HUDEP-2 (cell line): Measurements from ENCODE around the gene GDPGP1.
"Not testable (repeated sequence)": the region's sequence is repeated elsewhere in the genome, so short reads cannot be mapped to it uniquely, and the experiment has no call there.

Source experiments
- DNase-seq, 76 experiments: peaks; one replicate each; lab custom pipeline; 2025; ENCODE audit not compliant: unreplicated experiment in 76 of 76; lab: John Stamatoyannopoulos, UW

Gene GDPGP1

DNA sequence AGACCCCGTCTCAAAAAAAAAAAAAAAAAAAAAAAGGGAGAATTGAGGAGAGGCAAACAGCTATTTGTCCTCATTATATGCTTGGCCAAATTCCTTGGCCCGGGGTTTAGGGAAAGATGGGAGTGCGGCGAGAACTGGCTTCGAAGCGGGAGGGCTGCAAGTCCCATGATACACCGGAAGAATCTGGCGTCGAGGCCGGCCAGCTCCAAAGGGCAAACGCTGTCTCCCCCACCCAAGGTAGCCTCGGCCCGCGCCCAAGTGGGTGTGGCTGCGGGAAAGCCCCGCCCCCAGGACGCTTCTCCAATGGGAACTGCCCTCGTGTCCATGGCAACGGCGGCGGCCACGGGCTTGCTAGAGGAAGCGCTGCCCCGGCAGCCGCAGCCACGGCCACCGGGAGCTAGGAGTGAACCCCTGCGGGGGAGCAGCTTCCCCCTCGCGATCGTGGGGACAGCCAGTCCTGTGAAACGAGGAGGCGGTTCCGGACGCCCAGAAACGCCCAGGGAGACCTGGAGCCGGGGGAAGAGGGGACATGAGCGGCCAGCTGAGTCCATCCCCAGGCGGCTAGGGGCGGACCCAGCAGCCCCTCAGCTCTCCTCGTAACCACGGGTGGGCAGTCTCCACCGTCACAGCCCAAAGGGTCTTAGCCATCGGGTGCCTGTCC, 15.3 kb downstream of the GDPGP1 start, which contains the start of gene TTLL13:
TSS of gene TTLL13 (plus strand) at position 354 of the 661 bp plus-strand sequence. CDS start 1,075 bp downstream, outside the sequence.
- DNase-seq: peak in 75 of 76 experiments; percentile 33 to 96 (median 87)

GRCh38 chr15:90257776-90258175, 23.8 kb downstream of the GDPGP1 start:
- no peak for DNase-seq

DNA sequence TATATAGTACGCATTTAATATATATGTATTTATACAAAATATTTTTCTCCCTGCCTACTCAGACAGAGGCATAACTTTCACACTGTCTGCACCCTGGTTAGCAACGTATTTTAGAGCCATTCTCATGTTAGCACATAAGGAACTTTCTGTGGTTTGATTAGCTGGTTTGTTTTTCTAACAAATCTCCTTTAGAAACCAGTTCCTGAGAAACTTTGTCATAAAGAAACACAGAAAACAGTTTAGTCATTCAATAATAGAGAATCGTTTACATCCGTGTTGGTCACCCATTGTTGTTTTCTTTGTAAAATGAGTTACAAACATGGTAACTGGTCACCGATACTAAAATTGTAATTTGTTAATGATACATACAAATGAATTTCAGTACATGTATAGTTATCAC, 25.5 kb downstream of the GDPGP1 start:
- DNase-seq: no peak

- not testable (repeated sequence) for DNase-seq
These were observed 26.7 kb downstream of the GDPGP1 start for GRCh38 chr15:90260731-90261130.

- DNase-seq: no peak
These were observed 27.8 kb downstream of the GDPGP1 start for GRCh38 chr15:90261811-90262210.

- DNase-seq: no peak
These were observed 28.4 kb downstream of the GDPGP1 start for GRCh38 chr15:90262426-90262825.

DNA sequence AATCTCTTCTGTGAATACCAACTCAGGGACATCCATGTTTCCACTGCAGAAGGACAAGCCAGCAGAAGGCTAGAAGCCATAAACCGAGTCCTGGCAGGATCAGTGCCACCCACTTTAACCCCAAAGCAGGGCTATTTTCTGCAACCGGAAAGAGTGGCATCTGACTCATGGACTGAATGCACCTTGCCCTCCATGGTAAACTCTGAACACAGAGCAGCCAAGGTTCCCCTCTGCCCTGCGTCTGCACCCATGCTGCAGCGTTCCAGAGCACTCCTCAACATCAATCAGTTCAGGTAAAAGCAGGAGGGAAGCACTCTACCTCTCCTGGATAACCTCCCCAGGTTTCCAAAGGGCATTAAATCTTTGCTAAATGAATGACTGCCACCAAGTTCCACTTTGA, 30.7 kb downstream of the GDPGP1 start:
- DNase-seq: peak in 4 of 76 experiments; percentile 4 to 24 (median 12)

DNA sequence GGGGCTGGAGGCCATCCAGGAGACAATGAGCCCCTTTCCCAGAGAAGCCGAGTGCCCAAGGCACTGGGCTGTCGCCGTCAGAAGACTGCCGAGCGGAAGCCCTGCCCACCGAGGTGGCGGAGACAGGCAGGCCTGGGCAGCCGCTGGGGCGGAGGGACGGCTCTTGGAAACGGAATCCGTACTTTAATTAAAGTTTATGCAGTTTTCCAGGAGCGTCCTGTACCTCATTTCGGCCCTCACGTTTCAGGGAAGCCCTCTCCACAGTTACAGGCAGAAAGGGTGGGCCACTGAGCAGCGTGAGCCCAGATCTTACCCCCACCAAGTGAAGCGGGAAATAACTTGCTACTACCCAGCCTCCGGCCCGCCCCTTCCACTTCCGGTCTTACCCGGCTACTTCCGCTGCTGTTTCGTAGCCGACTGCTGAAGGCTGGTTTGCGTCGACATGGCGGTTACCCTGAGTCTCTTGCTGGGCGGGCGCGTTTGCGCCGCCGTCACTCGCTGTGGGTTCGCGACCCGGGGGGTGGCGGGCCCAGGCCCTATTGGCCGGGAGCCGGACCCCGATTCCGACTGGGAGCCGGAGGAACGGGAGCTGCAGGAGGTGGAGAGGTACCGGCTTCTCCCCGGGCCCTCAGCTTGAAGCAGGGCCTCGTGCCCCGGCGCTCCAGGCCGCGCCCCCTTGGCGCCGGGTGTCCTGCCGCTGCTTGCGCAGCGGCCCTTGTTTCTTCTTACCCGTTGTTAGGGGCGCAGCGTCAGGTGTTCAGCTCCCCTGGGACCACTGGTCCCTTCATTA, 31.5 kb downstream of the GDPGP1 start, which contains the start of gene NGRN:
TSS of gene NGRN (plus strand) at position 402 of the 790 bp plus-strand sequence. CDS start at position 443, 41 bp downstream.
- DNase-seq: peak in 75 of 76 experiments; percentile 16 to 93 (median 78)

- peak in 31 of 76 experiments; percentile 6 to 53 (median 28) for DNase-seq
These were observed 32.0 kb downstream of the GDPGP1 start for GRCh38 chr15:90266061-90266431.

GRCh38 chr15:90266485-90266884, 32.5 kb downstream of the GDPGP1 start:
- DNase-seq: no peak

GRCh38 chr15:90268415-90268814, 34.4 kb downstream of the GDPGP1 start:
- no peak for DNase-seq

DNA sequence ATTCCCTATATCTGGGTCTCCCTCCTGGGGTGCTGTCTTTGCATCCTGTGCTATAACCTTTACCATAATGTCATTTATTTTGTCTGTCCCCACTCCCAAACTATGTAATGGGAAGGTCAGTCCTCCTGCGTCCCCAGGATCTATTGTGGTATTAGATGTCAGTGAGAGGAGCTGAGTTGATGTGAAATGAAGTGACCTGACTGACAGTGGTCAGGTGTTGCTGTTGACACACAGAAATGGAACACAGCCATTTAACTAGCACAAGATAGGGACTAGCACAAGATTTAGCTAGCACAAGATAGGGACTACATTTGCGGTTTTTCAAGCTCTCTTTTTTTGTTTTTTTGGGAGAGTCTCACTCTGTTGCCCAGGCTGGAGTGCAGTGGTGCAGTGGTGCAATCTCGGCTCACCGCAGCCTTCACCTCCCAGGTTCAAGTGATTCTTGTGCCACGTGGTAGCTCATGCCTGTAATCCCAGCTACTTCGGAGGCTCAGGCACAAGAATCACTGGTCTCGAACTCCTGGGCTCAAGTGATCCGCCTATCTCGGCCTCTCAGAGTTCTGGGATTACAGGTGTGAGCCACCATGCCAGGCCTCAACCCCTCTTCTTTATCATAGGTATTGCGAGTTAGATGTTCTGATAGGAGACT, 36.6 kb downstream of the GDPGP1 start:
- DNase-seq: no peak

DNA sequence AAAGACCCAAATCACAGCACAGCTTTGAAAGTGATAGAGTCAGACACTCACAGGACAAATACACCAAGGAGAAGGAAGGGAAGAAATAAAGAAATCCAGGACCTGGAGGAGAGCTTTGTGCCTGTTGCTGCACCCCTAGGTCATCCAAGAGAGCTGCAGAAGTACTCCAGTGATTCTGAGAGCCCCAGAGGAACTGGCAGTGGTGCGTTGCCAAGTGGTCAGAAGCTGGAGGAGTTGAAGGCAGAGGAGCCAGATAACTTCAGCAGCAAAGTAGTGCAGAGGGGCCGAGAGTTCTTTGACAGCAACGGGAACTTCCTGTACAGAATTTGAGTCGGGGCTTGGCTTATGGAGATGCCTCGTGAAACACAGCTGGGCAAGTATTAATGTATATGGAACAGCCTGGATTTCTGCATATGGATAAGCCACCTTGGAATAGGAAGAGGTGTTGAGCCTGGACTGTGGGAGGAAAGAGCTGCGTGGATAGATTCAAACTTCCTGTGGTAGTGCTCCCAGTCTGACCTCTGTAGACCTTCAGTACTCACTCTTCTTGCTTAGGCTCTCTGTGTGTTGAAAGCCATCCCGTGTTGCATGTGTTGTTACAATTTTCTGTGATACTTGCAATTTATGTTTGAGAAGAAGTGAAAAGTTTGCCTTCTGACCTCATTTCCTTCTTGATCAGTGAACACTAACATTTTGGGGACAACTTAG, 37.6 kb downstream of the GDPGP1 start:
- DNase-seq: no peak

- DNase-seq: not testable (repeated sequence)
These were observed 44.5 kb downstream of the GDPGP1 start for GRCh38 chr15:90278467-90278866.

- not testable (repeated sequence) for DNase-seq
These were observed 46.7 kb downstream of the GDPGP1 start for GRCh38 chr15:90280743-90281142.

- not testable (repeated sequence) for DNase-seq
These were observed 47.6 kb downstream of the GDPGP1 start for GRCh38 chr15:90281637-90282036.

DNA sequence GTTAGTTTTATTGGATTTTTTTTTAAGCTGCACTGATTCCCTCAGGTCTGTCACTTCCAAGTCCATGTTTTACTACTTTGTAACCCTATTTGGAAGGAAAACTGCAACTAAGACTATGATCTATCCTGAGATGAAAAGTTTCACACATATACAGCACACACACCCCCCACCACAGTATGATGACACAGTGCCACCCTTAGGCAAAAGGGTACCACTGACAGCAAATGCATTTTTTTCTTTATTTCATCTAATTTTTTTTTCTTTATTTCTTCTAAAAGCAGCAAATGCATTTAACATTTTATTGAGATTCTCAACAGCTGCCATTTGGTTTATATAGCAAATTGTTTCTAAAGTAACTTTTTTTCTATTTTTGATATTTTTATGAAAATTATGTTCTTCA, 52.7 kb downstream of the GDPGP1 start:
- peak in 22 of 76 experiments; percentile 1 to 35 (median 11) for DNase-seq

DNA sequence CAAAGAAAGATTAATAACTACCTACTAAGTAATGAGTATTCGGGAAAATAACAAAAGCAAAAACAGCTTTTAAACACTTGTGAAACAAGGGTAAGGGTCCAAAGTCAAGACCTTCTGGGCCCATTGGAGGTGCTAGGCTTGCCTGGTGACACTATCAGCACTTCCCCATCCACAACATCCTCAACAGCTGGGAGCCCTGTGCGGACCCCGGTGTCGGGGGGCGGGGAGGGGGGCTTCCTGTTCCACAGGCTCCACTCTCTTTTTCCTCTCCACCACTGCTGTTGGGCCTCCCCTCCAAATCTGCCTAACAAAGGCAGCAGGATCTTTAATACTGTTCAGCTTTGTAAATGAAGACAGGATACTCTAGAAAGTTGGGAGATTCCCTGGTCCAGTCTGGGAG, 53.1 kb downstream of the GDPGP1 start:
- DNase-seq: no peak

GRCh38 chr15:90287946-90288345, 53.9 kb downstream of the GDPGP1 start:
- no peak for DNase-seq

GRCh38 chr15:90291679-90292356, 57.8 kb downstream of the GDPGP1 start:
- DNase-seq: peak in 27 of 76 experiments; percentile 2 to 50 (median 23)
